Vagina (tissue), 2 donors: ENCODE measurements around the gene UBA3. TPM values are rescaled to one million over a fixed set of nuclear protein-coding genes. Genes with fewer than 3 reads are reported as not detected.

Experiments
- DNase-seq, 2 donors: peaks; one replicate each; pipeline ENCODE4 v3.0.0-alpha.2; 2017; ENCODE audit errors: extremely low spot score in 2 of 2
- H3K27ac ChIP-seq: fragments of 200-600 bp; sonication (generic); one replicate; pipeline ENCODE4 v1.5.1; 2019
- H3K27me3 ChIP-seq: fragments of 200-600 bp; sonication (generic); one replicate; pipeline ENCODE4 v1.5.1; 2019
- H3K36me3 ChIP-seq, 2 donors: fragments of 200-600 bp; sonication (generic); one replicate each; pipeline ENCODE4 v1.5.1; 2017 to 2019
- H3K4me1 ChIP-seq: fragments of 200-600 bp; sonication (generic); one replicate; pipeline ENCODE4 v1.5.1; 2019
- H3K4me3 ChIP-seq, 2 donors: fragments of 200-600 bp; sonication (generic); 1 replicate in 1 of 2; 2 replicates in 1 of 2; pipeline ENCODE4 v1.5.1; 2016 to 2019
- H3K9me3 ChIP-seq: fragments of 200-600 bp; sonication (generic); one replicate; pipeline ENCODE4 v1.5.1; 2019
- POLR2A ChIP-seq, 2 donors: fragments of 450-650 bp; IDR thresholded peaks; one replicate each; pipeline ENCODE4 v1.6.1; 2017; ENCODE audit warnings: antibody characterized with exemption in 2 of 2, mild to moderate bottlenecking in 2 of 2, moderate library complexity in 2 of 2
- POLR2AphosphoS5 ChIP-seq, 2 donors: sonication (generic); formaldehyde crosslinking; IDR thresholded peaks; one replicate each; pipeline ENCODE4 v1.9.0; 2017; ENCODE audit warnings: antibody characterized with exemption in 2 of 2, mild to moderate bottlenecking in 2 of 2, low read depth in 1 of 2; ENCODE audit not compliant: insufficient read depth in 1 of 2
- intact Hi-C: fragments of 100-400 bp; cut with DNase I; formaldehyde crosslinking; loops from one replicate; pipeline ENCODE4 v1.15.1; 2023
- total RNA-seq: library from RNA; depleted of rRNA; stranded (reverse); fragments of >200 nt; gene quantifications from one replicate; pipeline ENCODE4 v1.2.3, GENCODE V29; 2016
- TF ChIP-seq, protein P1 (sequence below), 3 experiments: fragments of 450-650 bp in 2 of 3; fragments of 200-600 bp in 1 of 3; sonication (generic) in 1 of 3; IDR thresholded peaks; one replicate each; pipeline ENCODE4 v1.5.1; 2017 to 2019; ENCODE audit warnings: antibody characterized with exemption in 3 of 3, mild to moderate bottlenecking in 2 of 3, moderate library complexity in 2 of 3

UBA3 gene
- total RNA-seq, 1 donor from 2014 or later, result 84.7 TPM

DNA sequence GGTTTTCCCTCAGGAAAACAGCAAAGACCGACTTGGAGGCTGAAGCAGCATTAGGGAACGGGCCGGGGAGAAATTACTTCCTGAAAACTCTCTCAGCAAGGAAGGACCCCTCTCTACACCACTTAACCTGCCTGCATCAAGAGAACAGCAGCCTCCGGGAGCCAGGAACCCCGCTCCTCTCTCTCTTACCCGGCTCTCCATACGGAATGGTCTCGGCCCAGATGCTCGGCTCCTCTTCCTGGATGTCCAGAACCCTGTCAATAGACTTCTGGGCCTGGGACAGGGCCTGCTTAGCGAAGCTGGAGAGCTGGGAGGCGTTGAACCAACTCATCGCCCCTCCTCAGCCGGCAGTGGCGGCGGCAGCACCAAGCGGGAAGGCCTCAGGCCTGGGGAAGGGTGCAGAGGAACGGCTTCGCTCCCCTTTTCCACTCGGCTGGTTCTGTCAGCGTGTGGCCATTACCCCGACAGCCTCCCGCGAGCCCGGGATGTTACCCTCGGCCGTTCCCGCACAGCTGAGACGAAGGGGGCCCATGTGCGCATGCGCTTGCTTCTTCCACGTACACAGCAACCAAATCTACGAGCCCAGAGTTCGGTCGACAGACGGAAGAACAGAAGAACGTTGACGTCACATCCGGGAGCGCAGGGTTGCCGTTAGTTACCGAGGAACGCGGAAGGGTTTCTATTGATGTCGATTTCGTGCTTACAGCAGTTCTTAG is 28.3 kb downstream of the UBA3 start, which contains the start of gene TMF1:
Gene TMF1, minus strand, starts transcription at position 578 of the 716 bp plus-strand sequence. Its CDS starts 247 bp downstream, at position 331.
- Histone ChIP-seq H3K27me3 (no peaks in the 10 kb centered on the region), H3K4me1 (peaks cover 42% of the 10 kb centered on the region), H3K9me3 (no peaks in the 10 kb centered on the region), H3K4me3 (peak within 1 kb of the TSS; percentile 78 to 79), H3K27ac (peak within 1 kb of the TSS; percentile 94), H3K36me3 (peaks cover 0 to 30% of the 10 kb centered on the region in 2 donors)
- TF ChIP-seq POLR2A (IDR thresholded peaks at IDR 0.05), result peak in 1 of 2 donors; percentile 83
- TF ChIP-seq, protein P1, sequence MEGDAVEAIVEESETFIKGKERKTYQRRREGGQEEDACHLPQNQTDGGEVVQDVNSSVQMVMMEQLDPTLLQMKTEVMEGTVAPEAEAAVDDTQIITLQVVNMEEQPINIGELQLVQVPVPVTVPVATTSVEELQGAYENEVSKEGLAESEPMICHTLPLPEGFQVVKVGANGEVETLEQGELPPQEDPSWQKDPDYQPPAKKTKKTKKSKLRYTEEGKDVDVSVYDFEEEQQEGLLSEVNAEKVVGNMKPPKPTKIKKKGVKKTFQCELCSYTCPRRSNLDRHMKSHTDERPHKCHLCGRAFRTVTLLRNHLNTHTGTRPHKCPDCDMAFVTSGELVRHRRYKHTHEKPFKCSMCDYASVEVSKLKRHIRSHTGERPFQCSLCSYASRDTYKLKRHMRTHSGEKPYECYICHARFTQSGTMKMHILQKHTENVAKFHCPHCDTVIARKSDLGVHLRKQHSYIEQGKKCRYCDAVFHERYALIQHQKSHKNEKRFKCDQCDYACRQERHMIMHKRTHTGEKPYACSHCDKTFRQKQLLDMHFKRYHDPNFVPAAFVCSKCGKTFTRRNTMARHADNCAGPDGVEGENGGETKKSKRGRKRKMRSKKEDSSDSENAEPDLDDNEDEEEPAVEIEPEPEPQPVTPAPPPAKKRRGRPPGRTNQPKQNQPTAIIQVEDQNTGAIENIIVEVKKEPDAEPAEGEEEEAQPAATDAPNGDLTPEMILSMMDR (IDR thresholded peaks at IDR 0.05), result no peak
- TF ChIP-seq POLR2AphosphoS5 (IDR thresholded peaks at IDR 0.05; ENCODE audit: insufficient read depth in 1 of 2, low read depth in 1 of 2), result peak; percentile 96
- DNase-seq, result peak; percentile 98 to 99
- intact Hi-C loops, result loop anchor here (2.0 kb wide), 1 partner anchor 39 kb away; the partner anchor contains the start of gene EOGT

DNA sequence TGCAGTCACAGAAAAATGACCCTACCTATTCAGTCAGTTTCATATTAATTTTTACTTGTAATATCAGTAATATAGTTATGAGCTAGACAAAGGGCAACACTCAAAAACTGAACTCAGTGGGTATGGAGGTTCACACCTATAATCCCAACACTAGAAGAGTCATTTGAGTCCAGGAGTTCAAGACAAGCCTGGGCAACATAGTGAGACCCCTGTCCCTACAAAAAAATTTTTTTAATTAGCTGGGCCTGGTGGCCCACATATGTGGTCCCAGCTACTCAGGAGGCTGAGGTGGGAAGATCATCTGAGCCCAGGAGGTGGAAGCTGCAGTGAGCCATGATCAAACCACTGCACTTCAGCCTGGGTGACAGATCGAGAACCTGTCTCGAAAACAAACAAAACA is 31.2 kb downstream of the UBA3 start:
- H3K27ac ChIP-seq, result no peak overlapping the region
- H3K36me3 ChIP-seq, result peaks cover 0 to 32% of the 10 kb centered on the region in 2 donors
- no peaks in the 10 kb centered on the region for H3K27me3 ChIP-seq
- no peak for DNase-seq
- no peak overlapping the region for H3K4me3 ChIP-seq
- TF ChIP-seq, protein P1 (IDR thresholded peaks at IDR 0.05), result no peak
- no peak for TF ChIP-seq POLR2AphosphoS5 (IDR thresholded peaks at IDR 0.05; ENCODE audit: insufficient read depth in 1 of 2, low read depth in 1 of 2)
- no peaks in the 10 kb centered on the region for H3K9me3 ChIP-seq
- intact Hi-C loops, result no loop called here
- peaks cover 52% of the 10 kb centered on the region for H3K4me1 ChIP-seq

DNA sequence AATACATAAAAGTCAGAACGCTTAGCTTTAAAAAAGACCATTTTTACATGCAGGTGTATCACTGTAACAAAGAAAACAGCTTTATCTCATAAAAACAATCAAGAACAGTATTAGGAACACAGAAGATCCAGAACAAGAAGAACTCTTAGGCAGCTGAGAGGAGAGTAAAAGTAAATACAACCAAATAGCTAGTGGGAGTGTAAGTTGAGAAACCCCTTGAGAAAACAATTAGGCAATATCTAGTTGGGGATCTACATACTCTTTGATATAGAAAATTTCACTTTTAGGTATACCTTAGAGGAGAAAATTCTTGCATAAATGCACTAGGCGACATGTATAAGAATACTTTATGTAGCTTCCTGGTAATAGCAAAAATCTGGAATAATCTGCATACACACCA is 35.6 kb downstream of the UBA3 start:
- intact Hi-C loops, result no loop called here
- peaks cover 0 to 65% of the 10 kb centered on the region in 2 donors for H3K36me3 ChIP-seq
- TF ChIP-seq POLR2AphosphoS5 (IDR thresholded peaks at IDR 0.05; ENCODE audit: insufficient read depth in 1 of 2, low read depth in 1 of 2) (no peak), POLR2A (IDR thresholded peaks at IDR 0.05) (no peak)
- TF ChIP-seq, protein P1 (IDR thresholded peaks at IDR 0.05), result no peak
- DNase-seq, result no peak
- no peaks in the 10 kb centered on the region for H3K9me3 ChIP-seq
- H3K4me3 ChIP-seq, result no peak overlapping the region
- peaks cover 36% of the 10 kb centered on the region for H3K4me1 ChIP-seq
- no peaks in the 10 kb centered on the region for H3K27me3 ChIP-seq
- no peak overlapping the region for H3K27ac ChIP-seq

DNA sequence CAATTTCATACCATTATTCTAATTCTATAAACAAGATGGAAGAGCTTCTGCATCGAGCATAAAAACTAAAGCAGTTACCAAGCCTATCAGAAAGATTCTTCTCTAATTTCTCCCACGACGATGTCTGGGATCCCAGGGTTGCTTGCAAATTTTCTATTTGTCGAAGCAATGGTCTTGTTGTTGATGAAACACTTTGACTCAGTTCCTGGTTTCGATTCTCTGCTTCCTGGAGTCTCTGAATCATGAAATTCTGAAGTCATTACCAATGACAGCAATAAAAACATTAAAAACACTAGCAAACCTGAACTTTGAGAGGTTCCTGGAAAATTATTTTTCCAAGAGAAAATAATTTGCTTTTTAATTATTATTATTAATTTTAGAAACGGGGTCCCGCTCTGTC is 46.7 kb downstream of the UBA3 start:
- TF ChIP-seq, protein P1 (IDR thresholded peaks at IDR 0.05), result no peak
- TF ChIP-seq POLR2A (IDR thresholded peaks at IDR 0.05), result no peak
- no peak for TF ChIP-seq POLR2AphosphoS5 (IDR thresholded peaks at IDR 0.05; ENCODE audit: insufficient read depth in 1 of 2, low read depth in 1 of 2)
- H3K36me3 ChIP-seq, result peaks cover 0 to 87% of the 10 kb centered on the region in 2 donors

DNA sequence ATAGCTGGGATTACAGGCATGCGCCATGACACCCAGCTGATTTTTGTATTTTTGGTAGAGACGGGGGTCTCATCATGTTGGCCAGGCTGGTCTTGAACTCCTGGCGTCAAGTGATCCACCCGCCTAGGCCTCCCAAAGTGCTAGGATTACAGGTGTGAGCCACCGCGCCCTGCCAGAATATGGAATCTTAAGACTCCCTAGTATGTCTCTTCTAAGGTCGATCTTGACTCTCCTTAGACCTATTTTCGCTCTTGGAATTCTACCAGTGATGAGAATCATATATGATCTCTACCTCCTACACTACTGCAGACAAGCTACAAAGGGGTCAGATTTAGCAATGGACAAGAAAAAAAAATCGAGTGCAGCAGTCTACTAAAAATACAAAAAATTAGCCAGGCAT is 47.4 kb downstream of the UBA3 start:
- peaks cover 0 to 80% of the 10 kb centered on the region in 2 donors for H3K36me3 ChIP-seq

More for the DNA sequence above, 46.7 kb downstream of the UBA3 start:
- no peaks in the 10 kb centered on the region for H3K4me1 ChIP-seq
- intact Hi-C loops, result no loop called here
- H3K4me3 ChIP-seq, result no peak overlapping the region
- no peaks in the 10 kb centered on the region for H3K9me3 ChIP-seq
- H3K27ac ChIP-seq, result no peak overlapping the region
- H3K27me3 ChIP-seq, result no peaks in the 10 kb centered on the region
- no peak for DNase-seq

More for the DNA sequence above, 47.4 kb downstream of the UBA3 start:
- H3K4me3 ChIP-seq, result no peak overlapping the region
- intact Hi-C loops, result no loop called here
- no peaks in the 10 kb centered on the region for H3K9me3 ChIP-seq
- H3K27me3 ChIP-seq, result no peaks in the 10 kb centered on the region
- TF ChIP-seq, protein P1 (IDR thresholded peaks at IDR 0.05), result no peak
- TF ChIP-seq POLR2AphosphoS5 (IDR thresholded peaks at IDR 0.05; ENCODE audit: insufficient read depth in 1 of 2, low read depth in 1 of 2) (no peak), POLR2A (IDR thresholded peaks at IDR 0.05) (no peak)
- H3K4me1 ChIP-seq, result no peaks in the 10 kb centered on the region
- H3K27ac ChIP-seq, result no peak overlapping the region
- no peak for DNase-seq
